ENCODE measurements around the gene DENND2C.
"Not testable (repeated sequence)": the region's sequence is repeated elsewhere in the genome, so short reads cannot be mapped to it uniquely, and the experiment has no call there.

DENND2C gene

DNA sequence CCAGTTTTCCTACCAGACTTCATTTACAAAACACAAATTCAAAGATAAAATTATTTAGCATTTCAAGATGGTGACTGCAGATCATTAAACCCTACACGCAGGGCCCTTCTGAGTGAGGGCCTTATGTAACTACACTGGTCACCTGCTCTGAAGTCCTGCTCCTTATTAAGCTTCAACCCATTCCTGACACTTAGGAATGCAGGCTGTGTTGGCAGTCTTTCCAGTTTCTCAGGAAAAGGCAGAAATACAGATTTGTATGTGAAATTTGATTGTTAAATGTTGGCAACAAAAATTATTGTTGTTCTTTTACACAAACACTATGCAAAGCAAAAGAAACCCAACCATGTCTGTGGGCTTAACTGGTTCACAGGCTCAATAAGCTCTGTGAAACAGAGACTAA lies 62.6 kb downstream of the DENND2C start:
- DNase-seq (ENCODE audit: low read depth in 2 of 3, low spot score in 2 of 3) = no peak

GRCh38 chr1:114597949-114598348 lies 71.9 kb downstream of the DENND2C start:
- no peak for DNase-seq (ENCODE audit: low read depth in 2 of 3, low spot score in 2 of 3)

- no peak for DNase-seq (ENCODE audit: low read depth in 2 of 3, low spot score in 2 of 3)
Measured at GRCh38 chr1:114595602-114596001, 74.2 kb downstream of the DENND2C start.

DNA sequence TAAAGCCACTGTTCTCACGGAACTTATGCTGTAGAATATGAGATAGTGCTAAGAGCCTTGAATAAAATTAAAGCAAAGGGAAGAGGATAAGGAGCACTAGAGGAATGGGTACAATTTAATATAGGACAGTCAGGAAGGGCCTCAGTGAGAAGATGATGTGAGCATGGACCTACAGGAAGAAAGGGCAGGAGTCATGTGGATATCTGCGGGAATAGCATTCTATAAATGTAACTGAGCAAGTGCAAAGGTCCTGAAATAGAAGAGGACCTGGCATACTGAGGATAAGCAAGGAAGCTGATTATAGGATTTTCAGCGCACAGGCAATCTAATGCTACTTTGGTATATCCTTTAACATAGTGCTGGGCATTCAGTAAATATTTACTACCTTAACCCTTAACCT lies 75.8 kb downstream of the DENND2C start:
- no peak for DNase-seq (ENCODE audit: low read depth in 2 of 3, low spot score in 2 of 3)

DNA sequence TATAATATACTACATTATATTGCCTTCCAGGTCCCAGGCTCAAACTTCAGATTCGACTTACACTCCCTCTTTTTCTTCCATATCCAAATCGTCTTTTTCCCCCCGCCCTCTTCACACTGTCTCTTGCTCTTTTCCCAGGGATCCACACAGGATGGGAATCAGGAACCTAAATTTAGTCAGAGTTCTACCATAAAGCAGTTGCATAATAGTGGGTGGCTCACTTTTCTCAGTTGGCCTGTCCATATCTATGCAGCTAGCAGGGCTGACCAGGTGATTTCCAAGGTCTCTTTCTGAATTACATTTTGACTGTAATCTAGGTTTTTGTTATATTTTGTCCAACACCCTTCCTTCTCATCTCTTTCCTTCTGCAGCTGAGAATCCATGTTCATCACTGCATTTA lies 80.7 kb downstream of the DENND2C start:
- DNase-seq (ENCODE audit: low read depth in 2 of 3, low spot score in 2 of 3) = no peak

DNA sequence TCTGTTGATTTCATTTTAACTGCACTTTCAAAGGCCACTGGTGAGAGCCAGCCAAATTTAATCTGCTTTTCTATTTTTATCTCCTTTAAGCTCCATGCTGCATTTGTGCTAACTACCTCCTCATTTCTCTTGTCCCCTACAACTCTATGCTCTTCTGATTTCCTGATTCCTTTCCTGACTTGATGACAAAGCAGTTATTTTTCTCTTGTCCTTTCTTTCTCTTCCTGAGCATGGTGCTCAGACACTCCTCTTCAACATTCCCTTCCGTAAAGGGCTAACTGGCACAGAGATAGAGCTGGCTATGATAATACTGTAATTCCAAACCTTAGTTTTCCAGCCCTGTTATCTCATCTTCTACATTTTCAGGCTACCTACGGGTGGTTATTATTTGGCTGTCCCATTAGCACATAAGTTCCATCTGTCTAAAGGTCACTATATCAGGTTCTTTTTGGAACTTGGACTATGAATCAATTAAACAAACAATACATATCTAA lies 81.6 kb downstream of the DENND2C start:
- no peak for DNase-seq (ENCODE audit: low read depth in 2 of 3, low spot score in 2 of 3)

DNA sequence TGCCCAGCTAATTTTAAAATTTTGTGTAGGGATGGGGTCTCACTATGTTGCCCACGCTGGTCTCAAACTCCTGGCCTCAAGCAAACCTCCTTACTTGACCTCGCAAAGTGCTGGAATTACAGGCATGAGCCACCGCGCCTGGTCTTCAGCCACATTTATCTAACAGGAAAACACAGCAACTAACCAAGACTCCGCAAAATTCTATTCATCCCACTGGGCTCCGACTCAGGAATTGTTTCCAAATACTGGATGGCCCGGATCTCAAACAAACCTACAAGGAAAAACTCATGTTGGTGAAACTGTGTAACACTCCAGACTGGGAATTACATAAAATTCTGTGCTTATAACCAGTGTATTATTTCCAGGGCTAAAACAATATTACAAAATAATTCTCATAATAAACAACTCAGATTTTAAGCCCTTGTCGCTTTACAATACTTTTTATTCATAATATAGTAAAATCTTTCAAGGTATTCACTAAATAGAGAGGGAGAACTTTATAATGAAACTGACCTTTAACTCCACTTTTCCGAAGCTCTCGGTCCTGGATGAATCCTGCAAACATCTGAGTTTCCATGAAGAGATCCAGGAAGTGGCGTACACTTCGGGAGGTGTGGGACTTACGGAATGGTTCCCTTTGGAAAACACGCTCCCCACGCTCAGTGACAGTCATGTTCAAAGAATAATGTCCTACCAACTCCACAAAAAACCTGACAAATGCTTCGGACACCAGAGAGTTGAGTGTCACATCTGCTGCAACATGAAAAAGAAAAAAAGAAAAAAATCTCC lies 82.5 kb downstream of the DENND2C start:
- DNase-seq (ENCODE audit: low read depth in 2 of 3, low spot score in 2 of 3) = no peak

DNA sequence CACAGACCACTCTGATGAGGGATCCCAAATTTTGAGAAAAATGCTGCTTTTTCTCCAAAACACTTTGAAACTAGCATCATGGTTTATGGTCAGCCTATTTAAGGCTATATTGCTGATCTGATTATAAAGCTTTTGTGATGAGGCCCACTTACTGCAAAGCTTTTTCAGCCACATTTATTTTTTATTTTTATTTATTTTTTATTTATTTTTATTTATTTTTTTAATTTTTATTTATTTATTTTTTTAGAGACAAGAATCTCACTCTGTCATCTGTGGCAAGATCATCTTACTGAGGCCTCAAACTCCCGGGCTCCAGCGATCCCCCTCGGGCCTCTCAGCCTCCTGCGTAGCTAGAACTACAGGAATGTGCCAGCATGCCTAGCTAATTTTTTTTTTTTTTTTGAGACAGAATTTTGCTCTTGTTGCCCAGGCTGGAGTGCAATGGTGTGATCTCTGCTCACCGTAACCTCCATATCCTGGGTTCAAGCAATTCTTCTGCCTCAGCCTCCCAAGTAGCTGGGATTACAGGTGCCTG lies 83.3 kb downstream of the DENND2C start:
- no peak for DNase-seq (ENCODE audit: low read depth in 2 of 3, low spot score in 2 of 3)

DNA sequence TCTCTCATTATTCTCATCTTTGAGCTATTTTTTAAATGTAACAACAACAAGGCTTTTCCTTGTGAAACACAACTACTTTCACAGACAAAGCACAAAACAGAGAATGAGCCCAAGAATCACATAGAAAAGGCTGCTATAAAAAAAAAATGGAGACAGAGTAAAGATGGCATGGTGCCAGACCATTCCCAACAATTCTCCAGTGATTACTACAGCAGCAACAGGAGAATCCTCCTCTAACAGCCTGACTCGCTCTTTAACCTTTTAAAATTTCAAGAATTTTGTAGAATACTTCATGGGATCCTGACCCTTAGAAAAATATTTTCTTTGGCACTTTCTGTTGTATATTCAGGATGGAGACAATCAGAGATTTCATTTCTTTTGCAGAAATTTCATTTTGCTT lies 84.6 kb downstream of the DENND2C start:
- DNase-seq (ENCODE audit: low read depth in 2 of 3, low spot score in 2 of 3) = no peak

DNA sequence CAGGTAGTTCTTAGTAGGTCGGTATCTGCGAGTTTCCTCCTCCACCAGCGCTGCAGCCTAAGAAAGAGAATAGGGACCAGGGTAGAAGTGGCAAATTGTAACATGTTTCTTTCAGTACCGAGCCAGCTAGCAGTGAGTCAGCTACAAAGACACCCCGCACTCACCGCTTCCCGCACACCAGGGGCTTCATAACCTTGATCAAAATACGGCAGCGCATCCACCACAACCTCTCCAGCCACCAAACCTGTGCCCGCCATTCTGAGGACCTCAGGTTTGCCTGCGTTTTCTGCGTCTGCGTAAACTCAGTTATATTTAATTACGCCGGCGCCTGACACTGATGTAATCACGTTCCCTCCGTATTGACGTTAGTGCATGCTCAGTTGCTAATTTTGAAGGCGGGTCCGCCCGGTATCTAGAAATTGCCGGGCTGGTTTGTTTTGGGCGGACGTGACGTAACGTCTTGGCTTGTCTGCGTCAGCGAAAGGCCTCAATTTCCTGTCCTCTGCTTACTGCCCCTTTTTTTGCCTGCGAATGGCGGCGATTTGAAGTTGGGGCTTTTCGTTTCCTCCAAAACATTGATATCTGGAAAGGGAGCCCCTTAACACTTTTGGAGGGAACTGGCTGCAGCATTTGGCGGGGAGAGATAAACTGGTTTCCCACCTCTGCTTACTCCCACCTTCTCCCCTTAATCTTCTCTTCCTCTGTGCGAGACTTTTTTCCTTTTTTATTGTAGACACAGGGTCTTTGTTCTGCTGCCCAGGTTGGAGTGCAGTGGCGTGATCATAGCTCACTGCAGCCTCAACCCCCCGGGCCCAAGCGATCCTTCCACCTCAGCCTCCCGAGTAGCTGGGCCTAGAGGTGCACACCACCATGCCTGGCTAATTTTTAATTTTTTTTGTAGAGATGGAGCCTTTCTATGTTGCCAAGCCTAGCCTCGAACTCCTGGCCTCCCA lies 88.2 kb downstream of the DENND2C start, which contains the start of gene BCAS2:
TSS of gene BCAS2 (minus strand) at position 281 of the 953 bp plus-strand sequence. CDS start at position 257, 24 bp downstream.
- peak; percentile 62 to 86 (median 86) for DNase-seq (ENCODE audit: low read depth in 2 of 3, low spot score in 2 of 3)

GRCh38 chr1:114574365-114574764 lies 95.5 kb downstream of the DENND2C start:
- DNase-seq (ENCODE audit: low read depth in 2 of 3, low spot score in 2 of 3) = no peak

DNA sequence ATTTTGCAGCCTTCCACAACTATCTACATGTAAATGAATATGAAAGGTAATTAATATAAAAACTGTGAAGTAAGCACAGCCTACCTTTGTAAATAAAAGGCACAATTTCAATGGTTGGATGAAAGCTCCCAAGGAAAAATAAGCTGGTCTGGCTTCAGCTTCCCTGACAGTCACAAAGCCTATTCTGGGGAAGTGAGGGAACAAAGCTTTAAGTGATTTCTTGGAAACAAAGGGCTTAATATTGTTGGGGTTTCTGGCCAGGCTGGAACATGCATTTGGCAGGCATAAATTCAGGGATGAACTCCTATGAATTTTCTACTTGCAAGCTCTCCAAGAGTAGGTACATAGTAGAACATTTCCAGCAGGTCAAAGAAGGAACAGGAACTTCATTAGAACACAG lies 105.7 kb downstream of the DENND2C start:
- no peak for DNase-seq (ENCODE audit: low read depth in 2 of 3, low spot score in 2 of 3)

GRCh38 chr1:114562978-114563510 lies 106.8 kb downstream of the DENND2C start:
- DNase-seq (ENCODE audit: low read depth in 2 of 3, low spot score in 2 of 3) = not testable (repeated sequence)

DNA sequence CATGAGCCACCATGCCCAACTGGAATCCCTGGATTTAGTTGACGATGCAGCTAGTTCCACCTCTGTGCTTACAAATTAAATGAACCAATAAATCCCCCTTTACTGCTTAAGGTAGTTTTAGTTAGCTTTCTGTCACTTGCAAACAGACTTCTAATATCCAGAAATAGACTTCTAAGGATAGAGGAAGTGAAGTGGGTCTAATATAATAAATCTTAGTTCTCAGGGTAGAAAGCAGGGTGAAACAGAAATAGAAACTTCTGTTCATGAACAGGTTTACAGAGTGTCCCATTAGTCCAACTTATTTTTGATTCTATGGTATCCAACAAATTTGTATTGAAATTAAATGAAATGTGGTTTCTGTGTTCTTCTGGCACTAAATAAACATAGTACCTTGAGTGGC lies 108.5 kb downstream of the DENND2C start:
- no peak for DNase-seq (ENCODE audit: low read depth in 2 of 3, low spot score in 2 of 3)

GRCh38 chr1:114559356-114559755 lies 110.5 kb downstream of the DENND2C start:
- DNase-seq (ENCODE audit: low read depth in 2 of 3, low spot score in 2 of 3) = no peak

DNA sequence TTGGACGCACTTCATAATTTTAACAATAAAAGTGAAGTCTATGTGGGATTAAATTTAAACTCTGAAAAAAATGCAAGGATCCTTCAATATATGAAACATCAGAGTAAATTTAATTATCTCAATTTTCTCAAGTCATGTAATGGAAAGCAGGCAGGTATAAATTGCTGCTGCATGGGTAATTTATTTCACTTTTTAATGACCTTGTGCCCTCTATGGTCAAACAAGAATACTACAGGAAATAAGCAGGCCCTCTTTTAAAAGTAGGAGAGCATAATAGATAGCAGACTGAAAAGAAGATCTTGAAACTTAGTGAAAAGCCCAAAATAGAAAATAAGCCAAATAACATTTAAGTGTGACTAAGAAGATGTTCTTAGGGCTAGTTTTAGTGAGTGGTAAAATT lies 111.3 kb downstream of the DENND2C start:
- no peak for DNase-seq (ENCODE audit: low read depth in 2 of 3, low spot score in 2 of 3)

GRCh38 chr1:114554577-114554976 lies 115.3 kb downstream of the DENND2C start:
- no peak for DNase-seq (ENCODE audit: low read depth in 2 of 3, low spot score in 2 of 3)

DNA sequence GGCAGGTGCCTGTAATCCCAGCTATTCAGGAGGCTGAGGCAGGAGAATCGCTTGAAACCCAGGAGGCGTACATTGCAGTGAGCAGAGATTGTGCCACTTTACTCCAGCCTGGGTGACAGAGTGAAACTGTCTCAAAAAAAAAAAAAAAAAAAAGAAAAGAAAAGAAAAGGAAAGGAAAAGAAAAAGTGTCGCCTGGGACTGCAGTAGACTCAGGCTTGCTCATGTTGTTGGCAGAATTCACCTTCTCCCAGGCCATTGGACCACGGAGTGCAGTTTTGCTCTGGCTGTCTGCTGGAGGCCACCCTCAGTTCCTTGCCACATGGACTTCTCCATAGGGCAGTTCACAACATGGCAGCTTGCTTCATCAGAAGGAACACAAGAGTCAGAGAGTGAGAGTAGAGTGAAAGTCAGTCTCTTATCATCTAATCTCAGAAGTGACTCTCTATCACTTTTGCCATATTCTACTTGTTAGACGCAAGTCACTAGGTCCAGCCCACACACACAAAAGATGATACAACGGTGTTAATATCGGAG lies 117.7 kb downstream of the DENND2C start:
- DNase-seq (ENCODE audit: low read depth in 2 of 3, low spot score in 2 of 3) = no peak

- no peak for DNase-seq (ENCODE audit: low read depth in 2 of 3, low spot score in 2 of 3)
Measured at GRCh38 chr1:114551400-114551799, 118.4 kb downstream of the DENND2C start.

DNA sequence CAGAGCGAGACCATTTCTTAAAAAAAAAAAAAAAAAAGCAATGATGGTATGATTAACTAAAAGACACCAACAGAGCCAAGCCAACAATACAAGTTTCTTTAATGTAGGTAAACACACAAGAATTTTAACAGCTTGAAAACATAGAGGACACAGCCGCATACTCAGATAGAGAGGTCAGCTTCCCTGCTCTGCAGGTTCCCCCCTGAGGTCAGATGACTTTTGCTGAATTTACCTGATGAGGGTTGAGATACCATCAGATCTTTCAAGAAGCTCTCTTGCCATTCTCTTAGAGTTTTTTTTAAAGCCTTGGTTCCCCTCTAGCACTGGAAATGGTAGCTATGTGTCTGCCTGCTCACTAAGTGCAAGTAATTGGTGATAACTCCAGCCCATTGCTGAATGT lies 119.5 kb downstream of the DENND2C start:
- no peak for DNase-seq (ENCODE audit: low read depth in 2 of 3, low spot score in 2 of 3)

DNA sequence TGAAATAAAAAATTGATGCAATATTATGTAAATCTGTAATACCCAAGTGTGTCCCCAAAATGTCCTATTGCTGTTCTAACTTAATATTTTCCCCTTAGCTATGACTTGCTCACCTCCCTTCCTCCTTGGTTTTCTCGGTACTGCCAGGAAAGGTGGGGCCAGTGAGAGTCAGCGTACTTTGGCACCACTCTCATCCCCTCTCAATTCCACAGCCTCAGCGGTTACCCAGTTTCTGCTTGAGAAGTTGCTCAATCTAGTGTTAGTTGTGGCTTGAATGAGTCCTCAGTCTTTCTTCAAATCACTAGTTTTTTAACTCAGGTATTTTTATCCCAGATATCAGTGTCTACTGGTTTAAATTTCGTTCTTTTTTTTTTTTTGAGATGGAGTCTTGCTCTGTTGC lies 120.7 kb downstream of the DENND2C start:
- DNase-seq (ENCODE audit: low read depth in 2 of 3, low spot score in 2 of 3) = no peak

Data from activated CD8-positive, alpha-beta memory T cell treated with anti-CD3 and anti-CD28 coated beads for 48 hours (primary cell).